ENCODE data around the gene REEP1. TPM values are rescaled to one million over a fixed set of nuclear protein-coding genes. Genes with fewer than 3 reads are reported as not detected.

The REEP1 gene
- total and polyA plus RNA-seq, 2 of the 4 experiments (the other 2 are of a cell fraction): under 0.01 to 0.03 TPM

DNA sequence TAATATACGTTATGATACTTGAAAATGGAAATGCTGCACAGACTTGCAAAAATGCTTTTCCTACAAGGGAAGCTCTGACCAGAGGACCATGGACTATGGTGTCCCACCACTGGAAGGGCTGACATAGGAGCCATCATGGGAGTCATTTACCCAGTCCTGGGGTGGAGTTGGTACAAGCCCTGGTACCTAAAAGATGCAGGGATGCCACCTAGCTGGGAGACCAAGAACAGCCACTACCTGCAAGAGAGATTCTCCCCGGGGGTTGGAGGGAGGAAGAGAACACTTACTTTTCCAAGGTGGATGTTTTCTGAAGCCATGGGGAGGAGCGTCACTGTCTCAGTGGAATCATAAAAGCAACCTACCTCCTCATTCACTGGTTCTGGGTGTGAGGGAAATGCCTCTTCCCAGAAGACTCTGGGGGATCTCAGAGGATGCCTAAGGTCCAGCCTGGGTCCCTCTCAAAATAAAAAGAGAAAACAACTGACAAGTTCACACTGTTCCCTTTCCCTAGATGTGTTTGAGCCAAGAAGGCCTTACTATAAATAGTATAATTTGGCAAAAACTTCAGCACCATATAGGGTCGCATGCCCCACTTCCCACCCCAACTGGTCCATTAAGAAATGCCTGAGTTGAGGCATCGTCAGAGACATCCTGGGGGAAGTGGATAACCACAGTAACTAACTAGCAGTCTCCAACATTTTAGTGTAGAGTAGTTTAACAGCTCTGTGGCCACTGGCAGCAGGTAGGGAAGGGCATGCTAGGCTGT, 39.9 kb downstream of the REEP1 start:
- H2AFZ ChIP-seq (replicated peaks; ENCODE audit: low read length, poor library complexity): no peak overlapping the region
- no peaks in the 10 kb centered on the region for H3K79me1 ChIP-seq (ENCODE audit: low read depth in 1 of 2, low read length in 2 of 2)
- H3K4me2 ChIP-seq (ENCODE audit: low read depth, low read length): no peak overlapping the region
- H4K5ac ChIP-seq (ENCODE audit: low read depth, low read length): no peak overlapping the region
- no peak overlapping the region for H2BK15ac ChIP-seq (ENCODE audit: low read depth, low read length)
- no peak overlapping the region for H3K14ac ChIP-seq (replicated peaks; ENCODE audit: low read depth, low read length)
- H2BK5ac ChIP-seq (ENCODE audit: low read depth, low read length, poor library complexity, severe bottlenecking): no peak overlapping the region
- no peak overlapping the region for H4K91ac ChIP-seq (ENCODE audit: insufficient read depth, low read depth, low read length)
- no peak overlapping the region for H2BK120ac ChIP-seq (ENCODE audit: low read depth, low read length)
- 17% methylated on average over 1 of the region's 5 CpGs; no CpG with 5 or more reads in 1 of the 2 experiments for WGBS, 2 experiments (ENCODE audit: extremely low coverage in 2 of 2, insufficient read length in 1 of 2)
- H3K4me3 ChIP-seq (ENCODE audit: insufficient read depth, low read depth, low read length): no peak overlapping the region
- H3K4me1 ChIP-seq (ENCODE audit: control insufficient read depth, insufficient read depth, low read length): no peaks in the 10 kb centered on the region
- dilution Hi-C loops (cut with HindIII; ENCODE audit: low sequenced_read_pairs, unreplicated experiment) (no loop called here), intact Hi-C loops (cut with micrococcal nuclease) (no loop called here), in situ Hi-C loops (cut with MboI; ENCODE audit: low sequenced_read_pairs) (no loop called here)
- BruUV-seq (replicated peaks): no TSS peak
- H3K23ac ChIP-seq (ENCODE audit: low read depth, low read length): no peak overlapping the region
- H3K27ac ChIP-seq (ENCODE audit: insufficient read depth, low read length): no peak overlapping the region
- no peak for ATAC-seq (ENCODE audit: low read depth)
- TF ChIP-seq CHD1 (IDR thresholded peaks at IDR 0.05; ENCODE audit: low read depth, low read length): no peak
- TF ChIP-seq POLR2A (IDR thresholded peaks at IDR 0.05; ENCODE audit: low read depth, low read length): no peak
- no peak for TF ChIP-seq MAZ (IDR thresholded peaks at IDR 0.05; ENCODE audit: borderline replicate concordance, low read depth, low read length)
- TF ChIP-seq, protein P1, sequence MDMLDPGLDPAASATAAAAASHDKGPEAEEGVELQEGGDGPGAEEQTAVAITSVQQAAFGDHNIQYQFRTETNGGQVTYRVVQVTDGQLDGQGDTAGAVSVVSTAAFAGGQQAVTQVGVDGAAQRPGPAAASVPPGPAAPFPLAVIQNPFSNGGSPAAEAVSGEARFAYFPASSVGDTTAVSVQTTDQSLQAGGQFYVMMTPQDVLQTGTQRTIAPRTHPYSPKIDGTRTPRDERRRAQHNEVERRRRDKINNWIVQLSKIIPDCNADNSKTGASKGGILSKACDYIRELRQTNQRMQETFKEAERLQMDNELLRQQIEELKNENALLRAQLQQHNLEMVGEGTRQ (IDR thresholded peaks at IDR 0.05; ENCODE audit: low read depth, low read length): no peak
- TF ChIP-seq, protein P2, sequence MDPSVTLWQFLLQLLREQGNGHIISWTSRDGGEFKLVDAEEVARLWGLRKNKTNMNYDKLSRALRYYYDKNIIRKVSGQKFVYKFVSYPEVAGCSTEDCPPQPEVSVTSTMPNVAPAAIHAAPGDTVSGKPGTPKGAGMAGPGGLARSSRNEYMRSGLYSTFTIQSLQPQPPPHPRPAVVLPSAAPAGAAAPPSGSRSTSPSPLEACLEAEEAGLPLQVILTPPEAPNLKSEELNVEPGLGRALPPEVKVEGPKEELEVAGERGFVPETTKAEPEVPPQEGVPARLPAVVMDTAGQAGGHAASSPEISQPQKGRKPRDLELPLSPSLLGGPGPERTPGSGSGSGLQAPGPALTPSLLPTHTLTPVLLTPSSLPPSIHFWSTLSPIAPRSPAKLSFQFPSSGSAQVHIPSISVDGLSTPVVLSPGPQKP (IDR thresholded peaks at IDR 0.05; ENCODE audit: borderline replicate concordance, low read depth, low read length): no peak
- TF ChIP-seq, protein P3, sequence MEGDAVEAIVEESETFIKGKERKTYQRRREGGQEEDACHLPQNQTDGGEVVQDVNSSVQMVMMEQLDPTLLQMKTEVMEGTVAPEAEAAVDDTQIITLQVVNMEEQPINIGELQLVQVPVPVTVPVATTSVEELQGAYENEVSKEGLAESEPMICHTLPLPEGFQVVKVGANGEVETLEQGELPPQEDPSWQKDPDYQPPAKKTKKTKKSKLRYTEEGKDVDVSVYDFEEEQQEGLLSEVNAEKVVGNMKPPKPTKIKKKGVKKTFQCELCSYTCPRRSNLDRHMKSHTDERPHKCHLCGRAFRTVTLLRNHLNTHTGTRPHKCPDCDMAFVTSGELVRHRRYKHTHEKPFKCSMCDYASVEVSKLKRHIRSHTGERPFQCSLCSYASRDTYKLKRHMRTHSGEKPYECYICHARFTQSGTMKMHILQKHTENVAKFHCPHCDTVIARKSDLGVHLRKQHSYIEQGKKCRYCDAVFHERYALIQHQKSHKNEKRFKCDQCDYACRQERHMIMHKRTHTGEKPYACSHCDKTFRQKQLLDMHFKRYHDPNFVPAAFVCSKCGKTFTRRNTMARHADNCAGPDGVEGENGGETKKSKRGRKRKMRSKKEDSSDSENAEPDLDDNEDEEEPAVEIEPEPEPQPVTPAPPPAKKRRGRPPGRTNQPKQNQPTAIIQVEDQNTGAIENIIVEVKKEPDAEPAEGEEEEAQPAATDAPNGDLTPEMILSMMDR (conservative IDR thresholded peaks at IDR 0.05; ENCODE audit: low read depth, low read length): 0 out of 2 replicates have a peak, but pooled peaks have one; percentile 4
- H3K9me1 ChIP-seq (ENCODE audit: insufficient read depth, low read length): no peaks in the 10 kb centered on the region
- peak overlapping the region; percentile 63 for H2AK9ac ChIP-seq (replicated peaks; ENCODE audit: low read depth, low read length, poor library complexity)
- H3K18ac ChIP-seq (ENCODE audit: low read depth, low read length): no peak overlapping the region
- POLR2A ChIA-PET (ENCODE audit: unreplicated experiment): no interaction called here
- no peak for DNase-seq
- no peak overlapping the region for H2AK5ac ChIP-seq (ENCODE audit: low read depth, low read length)
- CTCF ChIA-PET: no interaction called here
- peaks cover 21% of the 10 kb centered on the region for H3K27me3 ChIP-seq (ENCODE audit: control insufficient read depth, insufficient read depth, low read length)
- H3K56ac ChIP-seq (ENCODE audit: extremely low read depth, insufficient read depth, low read length): no peak overlapping the region
- no peaks in the 10 kb centered on the region for H3K36me3 ChIP-seq (ENCODE audit: control insufficient read depth, insufficient read depth, low read length)
- H3K9me3 ChIP-seq (ENCODE audit: control insufficient read depth, insufficient read depth, low read length): no peaks in the 10 kb centered on the region
- H4K20me1 ChIP-seq (ENCODE audit: insufficient read depth, low read length): no peaks in the 10 kb centered on the region
- no peak overlapping the region for H4K8ac ChIP-seq (ENCODE audit: low read depth in 2 of 2, low read length in 2 of 2)
- no peak overlapping the region for H3K9ac ChIP-seq (ENCODE audit: low read depth, low read length)
- H3K4ac ChIP-seq (ENCODE audit: low read depth, low read length): no peak overlapping the region
- no peak overlapping the region for H2BK20ac ChIP-seq (ENCODE audit: low read depth, low read length)

All from IMR-90 (cell line).